Hepatocyte (in vitro differentiated cells): ENCODE results near the gene POLA2.

Experiments used
- EZH2 ChIP-seq: fragments of 200-600 bp; sonication (generic); IDR thresholded peaks from 2 replicates; pipeline ENCODE4 v1.6.1; 2016; ENCODE audit warnings: antibody characterized with exemption, mild to moderate bottlenecking, borderline replicate concordance
- TF ChIP-seq, protein P1 (sequence below): fragments of 200-600 bp; sonication (generic); IDR thresholded peaks from 2 replicates; pipeline ENCODE4 v1.5.1; 2016; ENCODE audit warnings: antibody characterized with exemption, mild to moderate bottlenecking; ENCODE audit not compliant: poor library complexity

DNA sequence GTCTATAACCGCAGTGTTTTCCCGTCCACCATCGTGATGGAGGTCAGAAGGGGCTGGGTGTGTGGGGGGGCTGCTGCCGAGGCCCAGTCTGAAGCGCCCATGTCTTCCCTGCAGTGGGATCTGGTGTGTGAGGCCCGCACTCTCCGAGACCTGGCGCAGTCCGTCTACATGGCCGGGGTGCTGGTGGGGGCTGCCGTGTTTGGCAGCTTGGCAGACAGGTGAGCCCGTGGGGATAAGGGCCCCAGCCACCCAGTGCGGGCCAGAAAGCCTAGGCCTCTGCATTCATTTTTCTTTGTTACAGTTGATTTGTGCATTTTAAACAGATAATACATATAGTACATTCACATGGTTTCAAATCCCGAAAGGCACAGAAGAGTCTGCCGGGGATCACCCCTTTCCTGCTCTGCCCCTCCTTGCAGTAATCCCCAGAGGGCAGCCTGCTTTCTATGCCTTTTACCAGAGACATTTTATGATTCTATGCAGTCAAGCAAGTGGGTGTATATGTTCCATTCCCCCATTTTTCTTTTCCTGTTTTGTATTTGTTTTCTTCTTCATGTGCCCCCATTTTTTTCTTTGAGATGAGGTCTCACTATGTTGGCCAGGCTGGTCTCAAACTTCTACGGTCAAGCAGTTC lies 47.4 kb upstream of the POLA2 start:
- TF ChIP-seq, protein P1, sequence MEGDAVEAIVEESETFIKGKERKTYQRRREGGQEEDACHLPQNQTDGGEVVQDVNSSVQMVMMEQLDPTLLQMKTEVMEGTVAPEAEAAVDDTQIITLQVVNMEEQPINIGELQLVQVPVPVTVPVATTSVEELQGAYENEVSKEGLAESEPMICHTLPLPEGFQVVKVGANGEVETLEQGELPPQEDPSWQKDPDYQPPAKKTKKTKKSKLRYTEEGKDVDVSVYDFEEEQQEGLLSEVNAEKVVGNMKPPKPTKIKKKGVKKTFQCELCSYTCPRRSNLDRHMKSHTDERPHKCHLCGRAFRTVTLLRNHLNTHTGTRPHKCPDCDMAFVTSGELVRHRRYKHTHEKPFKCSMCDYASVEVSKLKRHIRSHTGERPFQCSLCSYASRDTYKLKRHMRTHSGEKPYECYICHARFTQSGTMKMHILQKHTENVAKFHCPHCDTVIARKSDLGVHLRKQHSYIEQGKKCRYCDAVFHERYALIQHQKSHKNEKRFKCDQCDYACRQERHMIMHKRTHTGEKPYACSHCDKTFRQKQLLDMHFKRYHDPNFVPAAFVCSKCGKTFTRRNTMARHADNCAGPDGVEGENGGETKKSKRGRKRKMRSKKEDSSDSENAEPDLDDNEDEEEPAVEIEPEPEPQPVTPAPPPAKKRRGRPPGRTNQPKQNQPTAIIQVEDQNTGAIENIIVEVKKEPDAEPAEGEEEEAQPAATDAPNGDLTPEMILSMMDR = no peak
- no peak for TF ChIP-seq EZH2
